Stomach smooth muscle (tissue), 2 donors: ENCODE data around the gene PI4K2B.
A peak's percentile ranks its signal among the peaks of the same experiment; 100 is the strongest.
"Not testable (repeated sequence)": the region's sequence is repeated elsewhere in the genome, so short reads cannot be mapped to it uniquely, and the experiment has no call there.

Experiments used
- H3K27ac ChIP-seq: one replicate; pipeline ENCODE4 v1.7.0; 2013; ENCODE audit warnings: mild to moderate bottlenecking, low read length, inconsistent platforms
- H3K27me3 ChIP-seq, 2 donors: one replicate each; pipeline ENCODE4 v1.7.0; 2013; ENCODE audit warnings: low read length in 2 of 2; ENCODE audit not compliant: insufficient read depth in 2 of 2, control insufficient read depth in 1 of 2
- H3K36me3 ChIP-seq, 2 donors: one replicate each; pipeline ENCODE4 v1.7.0; 2013; ENCODE audit warnings: low read length in 2 of 2; ENCODE audit not compliant: control insufficient read depth in 2 of 2, insufficient read depth in 2 of 2
- H3K4me1 ChIP-seq: one replicate; pipeline ENCODE4 v1.7.0; 2013; ENCODE audit warnings: low read length; ENCODE audit not compliant: control insufficient read depth, insufficient read depth
- H3K4me3 ChIP-seq, 2 donors: one replicate each; pipeline ENCODE4 v1.7.0; 2013; ENCODE audit warnings: low read length in 2 of 2
- H3K9ac ChIP-seq, 2 donors: one replicate each; pipeline ENCODE4 v1.7.0; 2013; ENCODE audit warnings: low read length in 2 of 2, mild to moderate bottlenecking in 1 of 2
- H3K9me3 ChIP-seq, 2 donors: one replicate each; pipeline ENCODE4 v1.7.0; 2013; ENCODE audit warnings: low read length in 2 of 2; ENCODE audit not compliant: control insufficient read depth in 2 of 2
- donor health status: healthy.
- donor health status: Pancreatic carcinoma.

PI4K2B gene

GRCh38 chr4:25233737-25234389 lies at the start of gene PI4K2B:
Gene PI4K2B (plus strand): TSS chr4:25234033. CDS start chr4:25234164, 131 bp downstream.
- H3K4me3 ChIP-seq: peak within 1 kb of the TSS; percentile 80 to 95
- no peaks in the 10 kb centered on the region for H3K36me3 ChIP-seq
- H3K27ac ChIP-seq: peak within 1 kb of the TSS; percentile 78
- peak within 1 kb of the TSS; percentile 77 to 90 for H3K9ac ChIP-seq
- no peaks in the 10 kb centered on the region for H3K27me3 ChIP-seq
- H3K9me3 ChIP-seq: peaks cover 3 to 10% of the 10 kb centered on the region in 2 donors
- peaks cover 4% of the 10 kb centered on the region for H3K4me1 ChIP-seq

GRCh38 chr4:25184056-25184455 lies 49.8 kb upstream of the PI4K2B start:
- Histone ChIP-seq H3K36me3 (no peaks in the 10 kb centered on the region), H3K27me3 (no peaks in the 10 kb centered on the region), H3K9ac (no peak overlapping the region), H3K4me3 (no peak overlapping the region), H3K27ac (no peak overlapping the region), H3K9me3 (no peaks in the 10 kb centered on the region), H3K4me1 (no peaks in the 10 kb centered on the region)

GRCh38 chr4:25190407-25190806 lies 43.4 kb upstream of the PI4K2B start:
- Histone ChIP-seq H3K36me3 (no peaks in the 10 kb centered on the region), H3K4me1 (no peaks in the 10 kb centered on the region), H3K9me3 (no peaks in the 10 kb centered on the region)

GRCh38 chr4:25198713-25199112 lies 35.1 kb upstream of the PI4K2B start:
- Histone ChIP-seq H3K27me3 (no peaks in the 10 kb centered on the region), H3K9ac (no peak overlapping the region), H3K9me3 (no peaks in the 10 kb centered on the region), H3K4me3 (no peak overlapping the region), H3K27ac (no peak overlapping the region), H3K4me1 (no peaks in the 10 kb centered on the region), H3K36me3 (no peaks in the 10 kb centered on the region)

More at GRCh38 chr4:25190407-25190806, 43.4 kb upstream of the PI4K2B start:
- Histone ChIP-seq H3K9ac (no peak overlapping the region), H3K27ac (no peak overlapping the region), H3K4me3 (no peak overlapping the region), H3K27me3 (no peaks in the 10 kb centered on the region)

- Histone ChIP-seq H3K27ac (no peak overlapping the region), H3K9me3 (peaks cover 8 to 9% of the 10 kb centered on the region in 2 donors), H3K27me3 (no peaks in the 10 kb centered on the region)
Observed at GRCh38 chr4:25207997-25208396, 25.8 kb upstream of the PI4K2B start.

GRCh38 chr4:25209702-25210101 lies 24.1 kb upstream of the PI4K2B start:
- no peak overlapping the region for H3K9ac ChIP-seq
- no peak overlapping the region for H3K4me3 ChIP-seq
- H3K27ac ChIP-seq: no peak overlapping the region
- H3K36me3 ChIP-seq: no peaks in the 10 kb centered on the region
- no peaks in the 10 kb centered on the region for H3K4me1 ChIP-seq
- H3K9me3 ChIP-seq: peaks cover 9 to 10% of the 10 kb centered on the region in 2 donors
- H3K27me3 ChIP-seq: no peaks in the 10 kb centered on the region

More at GRCh38 chr4:25207997-25208396, 25.8 kb upstream of the PI4K2B start:
- no peaks in the 10 kb centered on the region for H3K36me3 ChIP-seq
- H3K4me1 ChIP-seq: no peaks in the 10 kb centered on the region
- H3K9ac ChIP-seq: no peak overlapping the region
- no peak overlapping the region for H3K4me3 ChIP-seq

- Histone ChIP-seq H3K36me3 (no peaks in the 10 kb centered on the region), H3K27ac (no peak overlapping the region), H3K4me1 (no peaks in the 10 kb centered on the region), H3K4me3 (no peak overlapping the region), H3K9ac (no peak overlapping the region), H3K9me3 (peaks cover 9 to 10% of the 10 kb centered on the region in 2 donors), H3K27me3 (no peaks in the 10 kb centered on the region)
Observed at GRCh38 chr4:25211721-25212120, 22.1 kb upstream of the PI4K2B start.

- no peak overlapping the region for H3K9ac ChIP-seq
- no peaks in the 10 kb centered on the region for H3K4me1 ChIP-seq
- no peak overlapping the region for H3K27ac ChIP-seq
- no peak overlapping the region for H3K4me3 ChIP-seq
- H3K9me3 ChIP-seq: peaks cover 9 to 10% of the 10 kb centered on the region in 2 donors
- H3K36me3 ChIP-seq: no peaks in the 10 kb centered on the region
- no peaks in the 10 kb centered on the region for H3K27me3 ChIP-seq
Observed at GRCh38 chr4:25212822-25213221, 21.0 kb upstream of the PI4K2B start.

GRCh38 chr4:25213347-25213979 lies 20.4 kb upstream of the PI4K2B start:
- no peak overlapping the region for H3K9ac ChIP-seq
- H3K36me3 ChIP-seq: no peaks in the 10 kb centered on the region
- H3K9me3 ChIP-seq: peaks cover 9 to 10% of the 10 kb centered on the region in 2 donors
- no peak overlapping the region for H3K27ac ChIP-seq
- no peaks in the 10 kb centered on the region for H3K27me3 ChIP-seq
- no peak overlapping the region for H3K4me3 ChIP-seq
- H3K4me1 ChIP-seq: no peaks in the 10 kb centered on the region

GRCh38 chr4:25214750-25215149 lies 19.1 kb upstream of the PI4K2B start:
- not testable (repeated sequence) for H3K27me3 ChIP-seq, H3K36me3 ChIP-seq, H3K4me1 ChIP-seq, H3K27ac ChIP-seq, H3K4me3 ChIP-seq, H3K9ac ChIP-seq, H3K9me3 ChIP-seq

- Histone ChIP-seq H3K27me3 (no peaks in the 10 kb centered on the region), H3K4me1 (no peaks in the 10 kb centered on the region), H3K4me3 (no peak overlapping the region), H3K27ac (no peak overlapping the region), H3K9ac (no peak overlapping the region), H3K9me3 (peaks cover 9 to 10% of the 10 kb centered on the region in 2 donors), H3K36me3 (no peaks in the 10 kb centered on the region)
Observed at GRCh38 chr4:25215511-25215910, 18.3 kb upstream of the PI4K2B start.
